WTC11 (cell line): ENCODE results near the gene MTSS2. TPM values are rescaled to one million over a fixed set of nuclear protein-coding genes. Genes with fewer than 3 reads are reported as not detected.
A peak's percentile ranks its signal among the peaks of the same experiment; 100 is the strongest.

Source experiments
- ATAC-seq: fragments of 200-7000 bp; cut with Tn5 transposase; 2 replicates; pipeline ENCODE4 v1.10.0; 2021; ENCODE audit warnings: mild to moderate bottlenecking, moderate library complexity
- CTCF ChIA-PET: fragments of 300-600 bp; sonication (Branson Sonifier 250); formaldehyde crosslinking; loops from one replicate; lab custom pipeline; 2021; ENCODE audit warnings: antibody characterized with exemption; lab: Charles Lee
- POLR2A ChIA-PET: fragments of 350-600 bp; sonication (Branson Sonifier 250); formaldehyde crosslinking; loops from one replicate; lab custom pipeline; 2021; ENCODE audit warnings: antibody characterized with exemption; lab: Charles Lee
- DNase-seq: peaks from one replicate; pipeline ENCODE4 v3.0.0; 2021; ENCODE audit warnings: low spot score
- H3K27ac Mint-ChIP-seq: 2 replicates; pipeline ENCODE4 v1.8.0; 2021; ENCODE audit warnings: mixed read lengths
- H3K27me3 Mint-ChIP-seq: 2 replicates; pipeline ENCODE4 v1.8.0; 2021; ENCODE audit warnings: low read depth, mild to moderate bottlenecking, moderate library complexity, mixed read lengths
- H3K36me3 Mint-ChIP-seq: 2 replicates; pipeline ENCODE4 v1.8.0; 2021; ENCODE audit warnings: mixed read lengths
- H3K4me1 Mint-ChIP-seq: 2 replicates; pipeline ENCODE4 v1.8.0; 2022; ENCODE audit warnings: mixed read lengths
- H3K4me3 Mint-ChIP-seq: 2 replicates; pipeline ENCODE4 v1.8.0; 2021; ENCODE audit warnings: mild to moderate bottlenecking, moderate library complexity, mixed read lengths
- H3K9me3 Mint-ChIP-seq: 2 replicates; pipeline ENCODE4 v1.8.0; 2021; ENCODE audit warnings: mixed read lengths
- ATF2 ChIP-seq: sonication (generic); formaldehyde crosslinking; IDR thresholded peaks from 2 replicates; pipeline ENCODE4 v1.8.1; 2022; ENCODE audit warnings: low read depth, missing genetic modification reagents, borderline replicate concordance
- CREB1 ChIP-seq: sonication (generic); formaldehyde crosslinking; IDR thresholded peaks from 2 replicates; pipeline ENCODE4 v1.8.0; 2023; ENCODE audit warnings: mild to moderate bottlenecking, missing genetic modification reagents
- CREM ChIP-seq: sonication (generic); formaldehyde crosslinking; IDR thresholded peaks from 2 replicates; pipeline ENCODE4 v1.8.1; 2022; ENCODE audit warnings: mild to moderate bottlenecking, missing genetic modification reagents, moderate library complexity
- E2F4 ChIP-seq: sonication (generic); formaldehyde crosslinking; IDR thresholded peaks from 2 replicates; pipeline ENCODE4 v1.8.1; 2022; ENCODE audit warnings: low read depth, mild to moderate bottlenecking, moderate library complexity, missing genetic modification reagents, borderline replicate concordance
- E2F5 ChIP-seq: sonication (generic); formaldehyde crosslinking; IDR thresholded peaks from 2 replicates; pipeline ENCODE4 v1.8.1; 2022; ENCODE audit warnings: mild to moderate bottlenecking, moderate library complexity, missing genetic modification reagents
- ETV6 ChIP-seq: sonication (generic); formaldehyde crosslinking; IDR thresholded peaks from 2 replicates; pipeline ENCODE4 v1.8.1; 2022; ENCODE audit warnings: mild to moderate bottlenecking, missing genetic modification reagents
- GABPB1 ChIP-seq: sonication (generic); formaldehyde crosslinking; IDR thresholded peaks from 2 replicates; pipeline ENCODE4 v1.8.1; 2023; ENCODE audit warnings: mild to moderate bottlenecking, missing genetic modification reagents
- KAT7 ChIP-seq: sonication (generic); formaldehyde crosslinking; IDR thresholded peaks from 2 replicates; pipeline ENCODE4 v1.8.1; 2023; ENCODE audit warnings: missing genetic modification reagents, mild to moderate bottlenecking, borderline replicate concordance
- NFATC4 ChIP-seq: fragments of 250-450 bp; sonication (Bioruptor Pico); IDR thresholded peaks from 2 replicates; pipeline ENCODE4 v1.9.0; 2021; ENCODE audit warnings: mild to moderate bottlenecking
- NR2C2 ChIP-seq: sonication (generic); formaldehyde crosslinking; IDR thresholded peaks from 2 replicates; pipeline ENCODE4 v1.8.0; 2022; ENCODE audit warnings: mild to moderate bottlenecking, missing genetic modification reagents
- SMAD3 ChIP-seq: sonication (generic); formaldehyde crosslinking; IDR thresholded peaks from 2 replicates; pipeline ENCODE4 v1.8.0; 2022; ENCODE audit warnings: missing genetic modification reagents, mild to moderate bottlenecking, borderline replicate concordance
- TEAD4 ChIP-seq: sonication (generic); formaldehyde crosslinking; IDR thresholded peaks from 2 replicates; pipeline ENCODE4 v1.8.0; 2022; ENCODE audit warnings: mild to moderate bottlenecking, missing genetic modification reagents
- TP53 ChIP-seq: sonication (generic); formaldehyde crosslinking; IDR thresholded peaks from 2 replicates; pipeline ENCODE4 v1.8.1; 2023; ENCODE audit warnings: mild to moderate bottlenecking, missing genetic modification reagents
- USF2 ChIP-seq: sonication (generic); formaldehyde crosslinking; IDR thresholded peaks from 2 replicates; pipeline ENCODE4 v1.8.1; 2023; ENCODE audit warnings: mild to moderate bottlenecking, missing genetic modification reagents, moderate library complexity
- ZNF121 ChIP-seq: sonication (generic); formaldehyde crosslinking; IDR thresholded peaks from 2 replicates; pipeline ENCODE4 v1.8.0; 2023; ENCODE audit warnings: missing genetic modification reagents
- ZNF396 ChIP-seq: fragments of 250-450 bp; sonication (Bioruptor Pico); IDR thresholded peaks from 2 replicates; pipeline ENCODE4 v1.8.0; 2021; ENCODE audit warnings: mild to moderate bottlenecking, moderate library complexity, borderline replicate concordance
- ZNF671 ChIP-seq: fragments of 250-450 bp; sonication (Bioruptor Pico); IDR thresholded peaks from 2 replicates; pipeline ENCODE4 v1.8.0; 2021; ENCODE audit warnings: mild to moderate bottlenecking
- ZSCAN18 ChIP-seq: fragments of 250-450 bp; sonication (Bioruptor Pico); IDR thresholded peaks from 2 replicates; pipeline ENCODE4 v2.1.2; 2022; ENCODE audit warnings: mild to moderate bottlenecking, moderate library complexity
- total RNA-seq: library from RNA; stranded (reverse); gene quantifications from 3 replicates; pipeline ENCODE4 v1.2.3, GENCODE V29; 2021

Gene MTSS2
- total RNA-seq, 1 experiment from 2014 or later: 28.3 TPM

GRCh38 chr16:70664325-70665112, 21.3 kb downstream of the MTSS2 start (continued):
- TF ChIP-seq CREM (CRISPR knock-in tag): no peak
- no peak for TF ChIP-seq CREB1

GRCh38 chr16:70663524-70664324, 22.1 kb downstream of the MTSS2 start:
- POLR2A ChIA-PET: no interaction called here
- Mint-ChIP-seq H3K27me3 (no peaks in the 10 kb centered on the region), H3K27ac (no peak overlapping the region), H3K36me3 (peaks cover 24% of the 10 kb centered on the region), H3K9me3 (peaks cover 7% of the 10 kb centered on the region), H3K4me3 (no peak overlapping the region), H3K4me1 (peaks cover 13% of the 10 kb centered on the region)
- CTCF ChIA-PET: interaction anchor here (1.0 kb wide), 1 partner anchor 16 kb away, joined by 3 read pairs; no protein-coding TSS in a partner anchor
- ATAC-seq: no peak
- no peak for DNase-seq
- TF ChIP-seq ETV6 (CRISPR knock-in tag) (no peak), ZNF121 (0 out of 2 replicates have a peak, but pooled peaks have one; percentile 48)

- ATAC-seq: no peak
- POLR2A ChIA-PET: no interaction called here
- TF ChIP-seq ZSCAN18: no peak
- no peak for TF ChIP-seq KAT7
- TF ChIP-seq ATF2: no peak
- no peak for TF ChIP-seq SMAD3
- TF ChIP-seq GABPB1 (CRISPR knock-in tag): no peak
- no peak for TF ChIP-seq TEAD4 (CRISPR knock-in tag)
- no peak for TF ChIP-seq NFATC4 (CRISPR knock-in tag)
- TF ChIP-seq ZNF396 (CRISPR knock-in tag): no peak
- TF ChIP-seq TP53 (CRISPR knock-in tag): no peak
- TF ChIP-seq E2F4 (CRISPR knock-in tag): no peak
- no peak for TF ChIP-seq ZNF671 (CRISPR knock-in tag)
- no peak for TF ChIP-seq USF2
- TF ChIP-seq NR2C2 (CRISPR knock-in tag): no peak
- no peak for TF ChIP-seq E2F5
Observed at GRCh38 chr16:70662991-70663523, 22.8 kb downstream of the MTSS2 start.

More at GRCh38 chr16:70662991-70663523, 22.8 kb downstream of the MTSS2 start:
- DNase-seq: no peak
- Mint-ChIP-seq H3K9me3 (peaks cover 4% of the 10 kb centered on the region), H3K4me3 (no peak overlapping the region), H3K36me3 (peaks cover 19% of the 10 kb centered on the region), H3K27ac (no peak overlapping the region), H3K4me1 (peaks cover 13% of the 10 kb centered on the region), H3K27me3 (no peaks in the 10 kb centered on the region)
- CTCF ChIA-PET: interaction anchor here (1.0 to 1.7 kb wide), 2 partner anchors 17 to 108 kb away, joined by 3 to 4 read pairs; no protein-coding TSS in a partner anchor
